ENCODE measurements around the gene CARNS1. TPM values are rescaled to one million over a fixed set of nuclear protein-coding genes. Genes with fewer than 3 reads are reported as not detected.

The CARNS1 gene
- total and polyA plus RNA-seq, 9 of the 15 experiments (the other 6 are each of a cell fraction or from before 2014, with no cell fraction given) = 0.01 to 0.18 (median 0.06) TPM; not detected in 3

GRCh38 chr11:67371189-67371910, 44.1 kb upstream of the CARNS1 start (continued):
- no peak for TF ChIP-seq IRF1 (CRISPR knock-in tag; IDR thresholded peaks at IDR 0.05; ENCODE audit: borderline replicate concordance)
- TF ChIP-seq MITF (IDR thresholded peaks at IDR 0.05) = no peak
- TF ChIP-seq USF2 (CRISPR knock-in tag; IDR thresholded peaks at IDR 0.05) = no peak
- TF ChIP-seq KLF6 (CRISPR knock-in tag; IDR thresholded peaks at IDR 0.05; ENCODE audit: borderline replicate concordance) = no peak
- TF ChIP-seq ZNF318 (IDR thresholded peaks at IDR 0.05; ENCODE audit: borderline replicate concordance in 1 of 2, low read depth in 1 of 2) = no peak
- no peak for TF ChIP-seq HIVEP1 (CRISPR knock-in tag; IDR thresholded peaks at IDR 0.05)
- no peak for TF ChIP-seq ZNF316 (IDR thresholded peaks at IDR 0.05)
- TF ChIP-seq MAFG (tag; conservative IDR thresholded peaks at IDR 0.05) = no peak
- no peak; a peak in 1 of 4 replicates for TF ChIP-seq FOXK2 (conservative IDR thresholded peaks at IDR 0.05 in 1 of 2, IDR thresholded peaks at IDR 0.05 in 1 of 2; ENCODE audit: low read depth in 2 of 2)
- no peak for TF ChIP-seq YBX1 (IDR thresholded peaks at IDR 0.05)
- TF ChIP-seq CREBBP (IDR thresholded peaks at IDR 0.05; ENCODE audit: low read depth, low read length) = no peak
- no peak for TF ChIP-seq ZNF197 (CRISPR knock-in tag; IDR thresholded peaks at IDR 0.05; ENCODE audit: low read depth)
- no peak for TF ChIP-seq ZNF239 (CRISPR knock-in tag; IDR thresholded peaks at IDR 0.05)
- no peak for TF ChIP-seq ZNF584 (CRISPR knock-in tag; IDR thresholded peaks at IDR 0.05; ENCODE audit: low read depth)

All from K562 (cell line).